HepG2 (cell line): ENCODE data around the gene CSF3R. TPM values are rescaled to one million over a fixed set of nuclear protein-coding genes. Genes with fewer than 3 reads are reported as not detected.

Experiments
- ATAC-seq: fragments of 200-7000 bp; cut with Tn5 transposase; 3 replicates; pipeline ENCODE4 v1.9.1; 2020; ENCODE audit warnings: mild to moderate bottlenecking, moderate library complexity
- BruUV-seq: library from RNA; stranded (reverse); fragments of 400-500 nt; replicated peaks from 2 replicates; lab custom pipeline; 2021; lab: Mats Ljungman, UMichigan
- CTCF ChIA-PET: fragments of 300-600 bp; formaldehyde crosslinking; extraction: SDS; loops from one replicate; lab custom pipeline; 2021; ENCODE audit warnings: low total read pairs, inconsistent platforms, low intra/inter-chr PET ratio; lab: Yijun Ruan, JAX
- POLR2A ChIA-PET: fragments of 350-600 bp; sonication (Branson Sonifier 250); formaldehyde crosslinking; loops from one replicate; lab custom pipeline; 2020; ENCODE audit warnings: antibody characterized with exemption, inconsistent platforms; lab: Yijun Ruan, JAX
- DNase-seq: peaks from one replicate; pipeline ENCODE4 v3.0.0-alpha.2; 2015; ENCODE audit warnings: low spot score
- FAIRE-seq: peaks from 3 replicates; lab custom pipeline; 2011; peaks lifted over from hg19 to GRCh38; lab: Jason Lieb, UNC
- H2AFZ ChIP-seq: one replicate; pipeline ENCODE4 v1.6.1; 2011; ENCODE audit warnings: low read length, inconsistent platforms
- H3K27ac ChIP-seq: fragments of 300-600 bp; 3 replicates; pipeline ENCODE4 v1.8.0; 2011; ENCODE audit warnings: mixed run types, mild to moderate bottlenecking, mixed read lengths, low read length, inconsistent platforms; ENCODE audit not compliant: insufficient read depth; ENCODE audit errors: extremely low read length
- H3K27me3 ChIP-seq, 2 experiments: fragments of 200-600 bp in 1 of 2; 2 replicates in 1 of 2; 3 replicates in 1 of 2; pipeline versions ENCODE4 v1.6.0 to v1.8.0; 2011; ENCODE audit warnings: low read length in 2 of 2, mild to moderate bottlenecking in 2 of 2, moderate library complexity in 2 of 2, inconsistent platforms in 1 of 2; ENCODE audit not compliant: insufficient read depth in 2 of 2, control insufficient read depth in 1 of 2
- H3K36me3 ChIP-seq, 2 experiments: fragments of 200-600 bp in 1 of 2; replicated peaks in 1 of 2; 2 replicates in 1 of 2; 3 replicates in 1 of 2; pipeline versions ENCODE4 v1.5.1 to v1.8.0; 2011; ENCODE audit warnings: low read length in 2 of 2, inconsistent platforms in 1 of 2; ENCODE audit not compliant: insufficient read depth in 2 of 2, control insufficient read depth in 1 of 2
- H3K4me1 ChIP-seq: 2 replicates; pipeline ENCODE4 v1.5.1; 2012; ENCODE audit warnings: low read length, inconsistent platforms; ENCODE audit not compliant: insufficient read depth
- H3K4me2 ChIP-seq: 2 replicates; pipeline ENCODE4 v1.6.0; 2011; ENCODE audit warnings: low read depth, low read length, inconsistent platforms
- H3K4me3 ChIP-seq, 3 experiments: fragments of 200-600 bp in 1 of 3; sonication (generic), shearing (Covaris generic) in 1 of 3; replicated peaks in 1 of 3; 2 replicates each; pipeline ENCODE4 v1.5.1; 2011 to 2016; ENCODE audit warnings: low read length in 3 of 3, inconsistent platforms in 2 of 3, low read depth in 2 of 3, mild to moderate bottlenecking in 2 of 3, control low read depth in 1 of 3, mixed read lengths in 1 of 3; ENCODE audit not compliant: insufficient read depth in 1 of 3
- H3K79me2 ChIP-seq: one replicate; pipeline ENCODE4 v1.6.1; 2011; ENCODE audit warnings: low read length, inconsistent platforms; ENCODE audit not compliant: insufficient read depth
- H3K9ac ChIP-seq: 2 replicates; pipeline ENCODE4 v1.6.0; 2011; ENCODE audit warnings: mild to moderate bottlenecking, low read depth, low read length, inconsistent platforms; ENCODE audit not compliant: insufficient read depth
- H3K9me3 ChIP-seq: 2 replicates; pipeline ENCODE4 v1.5.1; 2012; ENCODE audit warnings: mild to moderate bottlenecking, low read length
- H4K20me1 ChIP-seq: 2 replicates; pipeline ENCODE4 v1.6.0; 2011; ENCODE audit warnings: inconsistent platforms, mild to moderate bottlenecking, low read length, moderate library complexity; ENCODE audit not compliant: insufficient read depth
- SALL1 ChIP-seq: sonication (generic); formaldehyde crosslinking; IDR thresholded peaks from 2 replicates; pipeline ENCODE4 v1.8.0; 2022; ENCODE audit warnings: mild to moderate bottlenecking, missing genetic modification reagents
- WGBS: methylation state at CpG from one replicate; pipeline ENCODE4 v1.1.6; 2017; ENCODE audit warnings: low lambda C conversion rate; 5-methylcytosine and 5-hydroxymethylcytosine counted together
- in situ Hi-C: cut with HindIII; loops from 2 replicates; pipeline ENCODE4 v1.10.0; 2017; ENCODE audit warnings: low pct_unique_long_range_greater_than_20kb; ENCODE audit not compliant: extremely low pct_ligation_motif_present
- intact Hi-C: fragments of 100-400 bp; cut with micrococcal nuclease; formaldehyde crosslinking; loops from one replicate; pipeline ENCODE4 v1.10.0; 2022; ENCODE audit not compliant: unreplicated experiment
- polyA plus RNA-seq, 8 experiments: library from polyadenylated mRNA; depleted of rRNA in 3 of 8; stranded (reverse) in 7 of 8; unstranded in 1 of 8; fragments of >200 nt; fragmentation: Illumina TruSeq in 4 of 8; extraction: Trizol in 4 of 8; gene quantifications; 2 replicates each; pipeline versions ENCODE4 v1.2.1 to v1.2.3, GENCODE V29; 2011 to 2016; ENCODE audit warnings: low read depth in 4 of 8, missing spikeins in 1 of 8, mixed read lengths in 1 of 8; ENCODE audit not compliant: insufficient read depth in 1 of 8
- total RNA-seq, 5 experiments: library from RNA; depleted of rRNA; stranded (reverse); fragments of >200 nt; fragmentation: Illumina TruSeq; extraction: Trizol; gene quantifications; 2 replicates each; pipeline ENCODE4 v1.2.3, GENCODE V29; 2016; ENCODE audit warnings: low read depth in 1 of 5
- TF ChIP-seq, protein P1 (sequence below): sonication (generic); formaldehyde crosslinking; IDR thresholded peaks from 2 replicates; pipeline ENCODE4 v1.9.0; 2021; ENCODE audit warnings: mild to moderate bottlenecking, missing genetic modification reagents

Gene CSF3R
- total and polyA plus RNA-seq, 2 of the 13 experiments (the other 11 are each of a cell fraction or from before 2014, with no cell fraction given), result 11.9 to 28.8 TPM

DNA sequence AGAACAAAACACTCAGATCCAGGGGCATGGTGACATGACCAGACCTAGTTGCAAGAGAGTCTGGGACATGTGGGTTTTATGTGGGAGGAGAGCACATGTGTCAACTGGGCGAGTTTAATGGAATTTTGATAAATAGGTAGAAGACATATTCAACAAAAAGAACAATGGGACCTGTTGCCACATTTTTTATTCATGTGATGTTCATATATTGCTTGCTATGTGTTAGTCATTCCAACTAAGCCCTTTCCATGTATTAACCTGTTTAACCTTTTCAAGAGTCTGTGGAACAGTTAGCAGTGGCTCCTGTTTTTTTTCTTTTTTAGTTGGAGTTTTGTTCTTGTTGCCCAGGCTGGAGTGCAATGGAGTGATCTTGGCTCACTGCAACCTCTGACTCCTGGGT is 30.1 kb upstream of the CSF3R start:
- DNase-seq, result no peak
- no peak overlapping the region for H3K9ac ChIP-seq
- intact Hi-C loops, result no loop called here
- peaks cover 1 to 5% of the 10 kb centered on the region in 2 experiments; a peak in 2 of 5 replicates for H3K27me3 ChIP-seq
- H3K79me2 ChIP-seq, result no peaks in the 10 kb centered on the region
- ChIA-PET CTCF (no interaction called here), POLR2A (no interaction called here)
- no TSS peak for BruUV-seq
- in situ Hi-C loops, result no loop called here
- WGBS, result 29% methylated on average over 1 of the region's 1 CpG
- peaks cover 53% of the 10 kb centered on the region for H3K4me1 ChIP-seq
- H3K27ac ChIP-seq, result no peak overlapping the region
- H3K4me3 ChIP-seq, result no peak overlapping the region
- TF ChIP-seq SALL1 (CRISPR knock-in tag), result no peak
- TF ChIP-seq, protein P1, sequence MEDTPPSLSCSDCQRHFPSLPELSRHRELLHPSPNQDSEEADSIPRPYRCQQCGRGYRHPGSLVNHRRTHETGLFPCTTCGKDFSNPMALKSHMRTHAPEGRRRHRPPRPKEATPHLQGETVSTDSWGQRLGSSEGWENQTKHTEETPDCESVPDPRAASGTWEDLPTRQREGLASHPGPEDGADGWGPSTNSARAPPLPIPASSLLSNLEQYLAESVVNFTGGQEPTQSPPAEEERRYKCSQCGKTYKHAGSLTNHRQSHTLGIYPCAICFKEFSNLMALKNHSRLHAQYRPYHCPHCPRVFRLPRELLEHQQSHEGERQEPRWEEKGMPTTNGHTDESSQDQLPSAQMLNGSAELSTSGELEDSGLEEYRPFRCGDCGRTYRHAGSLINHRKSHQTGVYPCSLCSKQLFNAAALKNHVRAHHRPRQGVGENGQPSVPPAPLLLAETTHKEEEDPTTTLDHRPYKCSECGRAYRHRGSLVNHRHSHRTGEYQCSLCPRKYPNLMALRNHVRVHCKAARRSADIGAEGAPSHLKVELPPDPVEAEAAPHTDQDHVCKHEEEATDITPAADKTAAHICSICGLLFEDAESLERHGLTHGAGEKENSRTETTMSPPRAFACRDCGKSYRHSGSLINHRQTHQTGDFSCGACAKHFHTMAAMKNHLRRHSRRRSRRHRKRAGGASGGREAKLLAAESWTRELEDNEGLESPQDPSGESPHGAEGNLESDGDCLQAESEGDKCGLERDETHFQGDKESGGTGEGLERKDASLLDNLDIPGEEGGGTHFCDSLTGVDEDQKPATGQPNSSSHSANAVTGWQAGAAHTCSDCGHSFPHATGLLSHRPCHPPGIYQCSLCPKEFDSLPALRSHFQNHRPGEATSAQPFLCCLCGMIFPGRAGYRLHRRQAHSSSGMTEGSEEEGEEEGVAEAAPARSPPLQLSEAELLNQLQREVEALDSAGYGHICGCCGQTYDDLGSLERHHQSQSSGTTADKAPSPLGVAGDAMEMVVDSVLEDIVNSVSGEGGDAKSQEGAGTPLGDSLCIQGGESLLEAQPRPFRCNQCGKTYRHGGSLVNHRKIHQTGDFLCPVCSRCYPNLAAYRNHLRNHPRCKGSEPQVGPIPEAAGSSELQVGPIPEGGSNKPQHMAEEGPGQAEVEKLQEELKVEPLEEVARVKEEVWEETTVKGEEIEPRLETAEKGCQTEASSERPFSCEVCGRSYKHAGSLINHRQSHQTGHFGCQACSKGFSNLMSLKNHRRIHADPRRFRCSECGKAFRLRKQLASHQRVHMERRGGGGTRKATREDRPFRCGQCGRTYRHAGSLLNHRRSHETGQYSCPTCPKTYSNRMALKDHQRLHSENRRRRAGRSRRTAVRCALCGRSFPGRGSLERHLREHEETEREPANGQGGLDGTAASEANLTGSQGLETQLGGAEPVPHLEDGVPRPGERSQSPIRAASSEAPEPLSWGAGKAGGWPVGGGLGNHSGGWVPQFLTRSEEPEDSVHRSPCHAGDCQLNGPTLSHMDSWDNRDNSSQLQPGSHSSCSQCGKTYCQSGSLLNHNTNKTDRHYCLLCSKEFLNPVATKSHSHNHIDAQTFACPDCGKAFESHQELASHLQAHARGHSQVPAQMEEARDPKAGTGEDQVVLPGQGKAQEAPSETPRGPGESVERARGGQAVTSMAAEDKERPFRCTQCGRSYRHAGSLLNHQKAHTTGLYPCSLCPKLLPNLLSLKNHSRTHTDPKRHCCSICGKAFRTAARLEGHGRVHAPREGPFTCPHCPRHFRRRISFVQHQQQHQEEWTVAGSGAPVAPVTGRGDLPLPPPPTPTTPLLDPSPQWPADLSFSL (CRISPR knock-in tag), result no peak
- no peak overlapping the region for H2AFZ ChIP-seq
- ATAC-seq, result no peak
- no peaks in the 10 kb centered on the region for H4K20me1 ChIP-seq
- no peak for FAIRE-seq
- H3K4me2 ChIP-seq, result no peak overlapping the region
- H3K36me3 ChIP-seq, result no peaks in the 10 kb centered on the region
- no peaks in the 10 kb centered on the region for H3K9me3 ChIP-seq
